Measurements from ENCODE around the gene AGO4.
"Not testable (repeated sequence)": the region's sequence is repeated elsewhere in the genome, so short reads cannot be mapped to it uniquely, and the experiment has no call there.

AGO4 gene

GRCh38 chr1:35873243-35873750, 65.5 kb downstream of the AGO4 start:
- TF ChIP-seq CTCF (IDR thresholded peaks at IDR 0.05) (no peak), ZFX (IDR thresholded peaks at IDR 0.05; ENCODE audit: borderline replicate concordance) (no peak)
- H3K27ac ChIP-seq = no peak overlapping the region

GRCh38 chr1:35874115-35874514, 66.3 kb downstream of the AGO4 start:
- H3K27ac ChIP-seq = not testable (repeated sequence)

- H3K27ac ChIP-seq = no peak overlapping the region
- no peak for TF ChIP-seq CTCF (IDR thresholded peaks at IDR 0.05)
- no peak for TF ChIP-seq ZFX (IDR thresholded peaks at IDR 0.05; ENCODE audit: borderline replicate concordance)
Measured at GRCh38 chr1:35876988-35877387, 69.2 kb downstream of the AGO4 start.

GRCh38 chr1:35881850-35882273, 74.0 kb downstream of the AGO4 start:
- TF ChIP-seq ZFX (IDR thresholded peaks at IDR 0.05; ENCODE audit: borderline replicate concordance) = no peak
- TF ChIP-seq CTCF (IDR thresholded peaks at IDR 0.05) = no peak

GRCh38 chr1:35882586-35882944, 74.7 kb downstream of the AGO4 start:
- H3K27ac ChIP-seq = no peak overlapping the region
- TF ChIP-seq CTCF (IDR thresholded peaks at IDR 0.05) = no peak

More at GRCh38 chr1:35881850-35882273, 74.0 kb downstream of the AGO4 start:
- H3K27ac ChIP-seq = no peak overlapping the region

GRCh38 chr1:35882945-35883634, 75.3 kb downstream of the AGO4 start, which contains the start of gene AGO1:
Gene AGO1, plus strand, starts transcription at chr1:35883209. Its CDS starts 213 bp downstream, at chr1:35883422.
- TF ChIP-seq CTCF (IDR thresholded peaks at IDR 0.05) = peak; percentile 98
- no peak for TF ChIP-seq ZFX (IDR thresholded peaks at IDR 0.05; ENCODE audit: borderline replicate concordance)
- H3K27ac ChIP-seq = peak within 1 kb of the TSS; percentile 65

- peak overlapping the region; percentile 65 for H3K27ac ChIP-seq
- TF ChIP-seq CTCF (IDR thresholded peaks at IDR 0.05) = no peak
- TF ChIP-seq ZFX (IDR thresholded peaks at IDR 0.05; ENCODE audit: borderline replicate concordance) = no peak
Measured at GRCh38 chr1:35883635-35884101, 75.9 kb downstream of the AGO4 start.

Data from 22Rv1 (cell line).